ENCODE data around the gene TXNL4A.

DNA sequence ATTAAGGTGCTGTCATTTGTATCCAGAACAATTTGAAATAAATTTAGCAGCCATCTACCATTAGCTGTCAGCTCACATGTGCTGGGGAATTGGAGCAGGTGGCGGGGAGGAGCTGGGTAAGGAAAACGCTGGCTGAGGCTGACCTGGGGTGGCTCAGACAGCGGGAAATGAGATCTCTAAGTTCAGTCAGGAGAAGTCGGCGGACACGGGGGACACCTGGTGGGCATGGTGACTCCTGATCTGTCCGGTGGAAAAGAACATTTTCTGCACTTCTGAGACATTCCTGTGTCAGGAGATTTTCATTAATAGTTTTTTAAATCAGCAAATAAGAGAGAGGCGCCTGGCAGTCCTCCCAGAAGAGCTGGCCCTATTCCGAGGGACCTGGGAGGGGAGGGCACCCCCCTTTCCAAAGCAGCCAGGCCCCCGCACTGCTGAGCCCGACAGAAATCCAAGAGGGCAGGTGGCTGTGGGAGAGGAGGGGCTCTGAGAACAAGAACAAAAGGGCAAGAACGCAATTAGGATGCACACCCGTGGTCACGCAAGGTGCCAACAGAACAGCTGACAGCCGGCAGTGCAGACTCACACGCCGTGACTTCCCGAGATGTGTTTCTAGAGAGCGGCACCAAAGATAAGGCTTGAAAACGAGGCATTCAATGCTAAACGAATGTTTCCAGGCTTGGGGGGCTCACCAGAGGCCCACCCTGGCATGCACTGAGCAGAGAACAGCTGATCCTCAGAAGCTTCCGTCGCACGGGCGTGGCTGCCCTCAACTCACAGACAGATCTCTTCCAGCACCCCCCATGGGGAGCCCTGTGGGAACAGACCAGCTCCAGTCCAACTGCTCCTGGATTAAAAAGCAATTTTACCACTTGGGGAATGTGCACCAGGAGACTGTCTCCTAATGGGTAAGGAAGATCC, 63.3 kb downstream of the TXNL4A start:
- no peak for TF ChIP-seq CTCF (IDR thresholded peaks at IDR 0.05)
- TF ChIP-seq POLR2A (IDR thresholded peaks at IDR 0.05): no peak
- TF ChIP-seq POLR2AphosphoS5 (IDR thresholded peaks at IDR 0.05): no peak
- no peak for TF ChIP-seq EP300 (IDR thresholded peaks at IDR 0.05; ENCODE audit: low read depth)
